Astrocyte of the hippocampus (primary cell): ENCODE measurements around the gene ZNF654.
A peak's percentile ranks its signal among the peaks of the same experiment; 100 is the strongest.
"Not testable (repeated sequence)": the region's sequence is repeated elsewhere in the genome, so short reads cannot be mapped to it uniquely, and the experiment has no call there.

ENCODE experiments used
- DNase-seq: peaks from one replicate; pipeline ENCODE4 v3.0.0; 2011; ENCODE audit warnings: low read depth, low spot score

Gene ZNF654

GRCh38 chr3:88059380-88060170, 520 bp downstream of the ZNF654 start:
- DNase-seq: peak; percentile 33

GRCh38 chr3:88061746-88062145, 2.7 kb downstream of the ZNF654 start:
- DNase-seq: no peak

- DNase-seq: no peak
Measured at GRCh38 chr3:88075072-88075471, 16.0 kb downstream of the ZNF654 start.

- DNase-seq: no peak
Measured at GRCh38 chr3:88075497-88075896, 16.4 kb downstream of the ZNF654 start.

GRCh38 chr3:88076712-88077111, 17.7 kb downstream of the ZNF654 start:
- DNase-seq: no peak

GRCh38 chr3:88078932-88079331, 19.9 kb downstream of the ZNF654 start:
- DNase-seq: no peak

GRCh38 chr3:88082854-88083253, 23.8 kb downstream of the ZNF654 start:
- DNase-seq: no peak

- DNase-seq: no peak
Measured at GRCh38 chr3:88084097-88084501, 25.0 kb downstream of the ZNF654 start.

- DNase-seq: no peak
Measured at GRCh38 chr3:88090681-88091080, 31.6 kb downstream of the ZNF654 start.

- DNase-seq: no peak
Measured at GRCh38 chr3:88092270-88092669, 33.2 kb downstream of the ZNF654 start.

GRCh38 chr3:88093266-88093665, 34.2 kb downstream of the ZNF654 start:
- no peak for DNase-seq

GRCh38 chr3:88101142-88101541, 42.1 kb downstream of the ZNF654 start:
- no peak for DNase-seq

GRCh38 chr3:88105325-88105724, 46.3 kb downstream of the ZNF654 start:
- no peak for DNase-seq

GRCh38 chr3:88112289-88112688, 53.2 kb downstream of the ZNF654 start:
- DNase-seq: no peak

- DNase-seq: peak; percentile 79
Measured at GRCh38 chr3:88113311-88114162, 54.5 kb downstream of the ZNF654 start.

- DNase-seq: no peak
Measured at GRCh38 chr3:88114878-88115549, 56.0 kb downstream of the ZNF654 start.

GRCh38 chr3:88117683-88118082, 58.6 kb downstream of the ZNF654 start:
- DNase-seq: no peak

- DNase-seq: not testable (repeated sequence)
Measured at GRCh38 chr3:88118603-88119002, 59.5 kb downstream of the ZNF654 start.

GRCh38 chr3:88123526-88123925, 64.5 kb downstream of the ZNF654 start:
- DNase-seq: no peak

- peak; percentile 15 for DNase-seq
Measured at GRCh38 chr3:88131695-88132094, 72.6 kb downstream of the ZNF654 start.

GRCh38 chr3:88132894-88133293, 73.8 kb downstream of the ZNF654 start:
- DNase-seq: peak; percentile 47

GRCh38 chr3:88133711-88134263, 74.7 kb downstream of the ZNF654 start:
- no peak for DNase-seq
